Femur (tissue), 1 donor: Measurements from ENCODE around the gene TJP3.
"Not testable (repeated sequence)": the region's sequence is repeated elsewhere in the genome, so short reads cannot be mapped to it uniquely, and the experiment has no call there.

Source experiments
- DNase-seq: peaks from one replicate; pipeline ENCODE4 v3.0.0-alpha.2; 2017

The TJP3 gene, protein sequence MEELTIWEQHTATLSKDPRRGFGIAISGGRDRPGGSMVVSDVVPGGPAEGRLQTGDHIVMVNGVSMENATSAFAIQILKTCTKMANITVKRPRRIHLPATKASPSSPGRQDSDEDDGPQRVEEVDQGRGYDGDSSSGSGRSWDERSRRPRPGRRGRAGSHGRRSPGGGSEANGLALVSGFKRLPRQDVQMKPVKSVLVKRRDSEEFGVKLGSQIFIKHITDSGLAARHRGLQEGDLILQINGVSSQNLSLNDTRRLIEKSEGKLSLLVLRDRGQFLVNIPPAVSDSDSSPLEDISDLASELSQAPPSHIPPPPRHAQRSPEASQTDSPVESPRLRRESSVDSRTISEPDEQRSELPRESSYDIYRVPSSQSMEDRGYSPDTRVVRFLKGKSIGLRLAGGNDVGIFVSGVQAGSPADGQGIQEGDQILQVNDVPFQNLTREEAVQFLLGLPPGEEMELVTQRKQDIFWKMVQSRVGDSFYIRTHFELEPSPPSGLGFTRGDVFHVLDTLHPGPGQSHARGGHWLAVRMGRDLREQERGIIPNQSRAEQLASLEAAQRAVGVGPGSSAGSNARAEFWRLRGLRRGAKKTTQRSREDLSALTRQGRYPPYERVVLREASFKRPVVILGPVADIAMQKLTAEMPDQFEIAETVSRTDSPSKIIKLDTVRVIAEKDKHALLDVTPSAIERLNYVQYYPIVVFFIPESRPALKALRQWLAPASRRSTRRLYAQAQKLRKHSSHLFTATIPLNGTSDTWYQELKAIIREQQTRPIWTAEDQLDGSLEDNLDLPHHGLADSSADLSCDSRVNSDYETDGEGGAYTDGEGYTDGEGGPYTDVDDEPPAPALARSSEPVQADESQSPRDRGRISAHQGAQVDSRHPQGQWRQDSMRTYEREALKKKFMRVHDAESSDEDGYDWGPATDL

DNA sequence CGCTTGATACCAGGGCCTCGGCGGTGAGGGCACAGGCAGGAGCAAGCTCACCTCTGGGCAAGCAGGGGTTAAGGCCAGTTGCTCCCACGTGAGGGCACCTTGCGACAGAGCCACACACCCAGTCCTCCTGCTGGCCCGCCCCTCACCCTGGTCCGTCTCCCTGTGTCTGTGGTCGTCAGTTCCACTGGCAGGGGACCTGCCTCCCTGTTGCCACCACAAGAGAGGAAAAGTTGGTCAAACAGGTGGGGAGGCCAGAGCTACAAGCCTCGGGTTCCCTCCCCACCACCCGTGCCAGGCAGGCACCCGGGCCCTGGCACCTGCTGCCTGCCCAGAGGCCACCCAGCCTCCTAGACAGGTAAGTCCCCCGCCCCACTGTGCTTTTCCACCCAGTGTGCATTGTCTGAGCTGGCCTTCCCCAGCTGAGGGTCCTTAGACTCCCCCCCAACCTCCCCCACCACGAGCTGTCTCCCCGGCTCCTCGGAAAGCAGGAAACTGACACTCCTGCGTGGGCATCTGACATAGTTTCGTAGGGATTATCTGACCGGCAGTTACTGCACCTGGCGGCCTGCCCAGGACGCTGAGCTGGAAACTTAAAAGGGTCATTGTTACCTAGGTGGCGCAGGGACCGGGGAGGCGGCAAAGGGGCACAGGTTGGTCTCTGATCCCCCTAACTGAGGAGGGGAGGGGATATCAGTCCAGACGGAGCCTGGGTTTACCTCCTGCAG is at the start of gene TJP3:
TJP3 (plus strand) TSS at position 178 of the 725 bp plus-strand sequence. CDS start 20,049 bp downstream, outside the sequence.
- DNase-seq, result no peak

DNA sequence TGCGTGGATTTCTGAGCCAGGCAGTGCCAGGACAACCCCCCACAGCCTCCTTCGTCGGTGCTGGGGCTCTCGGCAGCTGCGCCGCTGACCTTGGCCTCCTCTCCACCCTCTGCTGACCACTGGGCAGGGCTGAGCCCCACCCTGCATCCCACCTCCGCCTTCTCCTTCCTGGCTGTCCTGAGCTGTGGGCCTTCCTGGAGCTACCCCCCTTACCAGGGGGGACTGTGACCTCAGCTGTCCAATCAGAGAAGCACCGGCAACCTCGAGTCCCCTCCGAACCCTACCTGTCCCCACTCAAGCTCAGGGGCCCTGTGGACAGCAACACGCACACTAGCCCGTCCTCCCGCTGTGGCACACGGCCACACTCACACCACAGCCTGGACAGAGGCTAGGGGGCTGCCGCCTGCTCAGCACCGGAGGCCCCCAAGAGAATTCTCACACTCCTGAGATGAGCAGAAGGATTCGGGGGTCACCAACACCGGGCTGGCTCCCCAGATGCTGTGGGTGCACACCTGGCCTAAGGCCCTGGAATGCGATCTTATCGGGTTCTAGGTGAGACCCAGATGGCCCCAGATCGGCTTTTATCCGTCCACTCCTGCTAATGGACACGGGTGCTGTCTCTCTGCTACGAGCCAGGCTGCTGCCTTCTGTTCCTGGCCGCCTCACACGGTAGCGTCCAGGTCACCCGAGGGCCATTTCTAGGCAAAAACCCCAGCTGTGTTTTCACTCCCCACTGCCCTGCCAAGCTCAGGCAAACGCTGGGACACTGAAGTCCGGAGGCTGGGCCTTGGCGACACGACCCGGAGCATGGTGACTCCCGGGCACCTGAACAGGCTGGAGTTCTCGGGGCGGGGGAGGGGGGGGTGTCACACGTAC is 49.1 kb upstream of the TJP3 start:
- DNase-seq, result no peak

DNA sequence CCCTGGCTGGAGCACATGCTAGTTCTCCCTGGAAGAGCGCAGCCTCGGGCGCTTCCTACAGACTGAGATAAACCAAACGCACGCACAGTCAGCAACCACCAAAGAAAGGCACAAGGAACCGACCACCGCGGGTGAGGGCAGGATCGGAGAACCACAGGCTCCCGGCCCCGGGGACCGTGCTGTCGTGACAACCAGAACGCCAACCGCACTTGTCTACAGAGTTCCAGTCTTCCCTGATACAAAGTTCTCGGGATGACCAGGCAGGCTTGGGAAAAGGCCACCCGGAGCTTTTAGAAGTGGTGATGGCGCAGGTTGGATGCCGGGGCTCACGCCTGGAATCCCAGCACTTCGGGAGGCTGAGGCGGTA is 48.5 kb upstream of the TJP3 start:
- no peak for DNase-seq

DNA sequence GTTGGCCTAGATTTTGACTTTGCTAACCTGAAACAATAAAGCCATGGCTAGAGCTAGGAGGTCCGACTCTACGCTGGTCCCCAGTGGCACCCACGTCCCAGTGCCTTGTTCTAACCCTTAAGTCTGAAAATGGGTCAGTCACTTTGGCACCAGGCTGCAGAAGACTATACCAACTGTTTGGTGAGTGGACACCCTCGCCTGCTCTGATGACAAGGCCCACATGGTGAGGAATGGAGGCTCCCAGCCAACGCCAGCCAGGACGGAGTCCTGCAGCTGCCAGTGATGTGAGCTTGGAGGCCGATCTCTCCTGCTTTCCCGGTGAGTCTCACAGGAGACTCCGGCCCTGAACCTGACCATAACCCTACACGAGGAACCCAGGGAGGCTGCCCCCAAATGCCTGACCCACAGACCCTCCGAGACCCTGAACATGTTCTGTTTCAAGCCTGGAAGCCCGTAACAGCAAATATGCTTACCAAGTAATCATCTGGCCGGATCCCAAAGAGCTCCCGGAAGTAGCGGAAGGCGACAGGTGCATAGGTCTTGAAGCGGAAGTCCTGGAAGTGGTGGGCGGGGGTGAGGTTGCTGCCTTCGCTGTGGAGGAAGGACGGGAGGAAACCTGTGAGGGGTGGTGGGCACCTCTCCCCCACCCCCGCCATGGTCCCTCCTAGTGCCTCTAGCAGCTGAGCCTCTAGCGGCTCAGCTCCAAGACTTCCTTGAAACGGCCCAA is 47.5 kb upstream of the TJP3 start:
- no peak for DNase-seq

DNA sequence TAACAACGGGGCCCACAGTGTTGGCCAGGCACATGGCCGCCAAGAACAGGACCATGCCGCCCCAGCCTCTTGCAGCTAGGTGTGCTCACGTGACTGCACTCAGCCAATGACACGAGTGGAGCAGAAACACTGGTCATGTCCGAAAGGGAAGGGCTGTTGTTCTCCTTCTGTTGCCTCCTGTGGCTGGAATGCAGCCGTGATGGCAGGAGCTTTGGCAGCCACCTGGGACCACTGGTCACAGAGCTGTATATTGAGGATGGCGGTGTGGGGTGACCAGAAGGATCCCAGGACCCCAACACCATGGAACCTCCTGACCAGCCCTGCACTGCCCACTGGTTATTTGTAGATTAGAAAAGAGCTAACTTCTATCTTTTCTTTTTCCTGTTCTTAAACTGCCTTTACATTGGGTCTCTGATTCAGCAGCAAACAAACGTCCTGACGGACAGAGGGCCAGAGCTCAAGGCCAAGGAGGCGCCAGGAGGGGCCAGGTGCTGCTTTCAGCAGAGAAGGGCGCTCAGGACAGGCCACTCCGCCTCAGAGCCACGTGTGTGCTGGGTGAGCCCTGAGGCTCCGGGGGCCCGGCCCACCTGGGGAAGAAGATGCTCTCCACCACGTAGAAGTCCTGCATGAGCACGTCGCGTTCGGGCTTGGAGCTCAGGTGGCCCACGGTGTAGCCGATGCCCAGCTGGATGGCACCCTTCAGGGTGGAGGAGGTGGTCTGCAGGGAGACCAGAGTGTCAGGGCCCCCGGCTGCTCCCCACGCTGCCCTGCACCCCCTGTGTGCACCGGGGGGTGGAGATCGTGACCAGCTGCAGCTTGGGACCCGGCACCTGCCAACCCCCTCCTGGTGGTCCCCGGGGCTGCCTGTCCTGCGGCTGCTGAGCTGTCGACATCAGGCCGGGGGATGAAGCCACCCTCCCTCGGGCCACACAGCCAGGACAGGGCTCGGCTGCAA is 46.6 kb upstream of the TJP3 start:
- DNase-seq, result no peak

DNA sequence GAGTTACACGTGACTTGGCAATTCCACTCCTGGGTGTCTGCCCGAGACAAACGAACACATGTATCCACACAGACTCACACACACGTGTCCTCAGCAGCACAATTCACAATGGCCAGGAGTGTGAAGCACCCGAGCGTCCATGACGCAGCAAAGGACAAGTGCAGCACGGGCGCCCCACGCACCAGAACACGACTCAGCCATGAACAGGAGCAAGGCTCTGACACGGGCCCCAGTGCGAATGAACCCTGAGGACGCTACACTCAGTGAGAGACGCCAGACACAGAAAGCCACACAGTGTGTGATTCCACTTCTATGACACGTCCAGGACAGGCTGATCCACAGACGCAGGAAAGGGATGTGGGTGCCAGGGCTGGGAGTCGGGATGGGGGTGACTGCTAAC is 44.3 kb upstream of the TJP3 start:
- DNase-seq, result no peak

DNA sequence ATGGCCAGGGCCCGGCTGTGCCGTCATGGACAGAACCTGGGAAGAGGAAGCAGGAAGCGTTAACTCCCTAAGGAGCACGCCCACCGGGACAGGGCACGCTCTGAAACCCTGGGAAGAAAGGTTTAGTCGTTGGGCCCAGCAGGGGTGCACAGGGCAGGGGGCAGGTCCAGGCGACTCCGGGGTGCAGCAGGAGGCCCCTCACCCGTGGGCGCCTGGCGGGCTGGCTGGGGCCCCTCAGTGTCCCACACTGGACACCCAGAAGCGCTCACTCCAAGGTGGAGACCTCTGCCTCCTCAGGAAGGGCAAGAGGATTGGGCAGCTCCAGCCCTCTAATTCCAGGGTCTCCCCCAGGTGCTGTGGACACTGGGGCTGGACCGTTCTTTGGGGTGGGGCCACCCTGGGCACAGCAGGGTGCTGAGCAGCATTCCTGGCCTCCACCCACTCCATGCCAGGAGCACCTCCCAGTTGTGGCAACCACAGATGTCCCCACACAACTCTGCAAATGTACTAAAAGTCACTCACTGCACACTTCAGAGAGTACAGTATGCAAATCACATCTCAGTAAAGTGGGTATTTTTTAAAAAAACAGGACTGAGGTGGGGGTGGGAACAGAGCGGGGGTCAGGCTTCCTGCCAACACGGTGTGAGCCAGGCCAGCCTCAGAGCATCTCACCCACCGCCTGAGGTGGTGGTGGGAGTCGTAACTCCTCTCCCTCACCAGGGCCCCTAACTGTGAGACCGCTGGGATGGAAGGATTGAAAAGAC is 43.1 kb upstream of the TJP3 start:
- no peak for DNase-seq

DNA sequence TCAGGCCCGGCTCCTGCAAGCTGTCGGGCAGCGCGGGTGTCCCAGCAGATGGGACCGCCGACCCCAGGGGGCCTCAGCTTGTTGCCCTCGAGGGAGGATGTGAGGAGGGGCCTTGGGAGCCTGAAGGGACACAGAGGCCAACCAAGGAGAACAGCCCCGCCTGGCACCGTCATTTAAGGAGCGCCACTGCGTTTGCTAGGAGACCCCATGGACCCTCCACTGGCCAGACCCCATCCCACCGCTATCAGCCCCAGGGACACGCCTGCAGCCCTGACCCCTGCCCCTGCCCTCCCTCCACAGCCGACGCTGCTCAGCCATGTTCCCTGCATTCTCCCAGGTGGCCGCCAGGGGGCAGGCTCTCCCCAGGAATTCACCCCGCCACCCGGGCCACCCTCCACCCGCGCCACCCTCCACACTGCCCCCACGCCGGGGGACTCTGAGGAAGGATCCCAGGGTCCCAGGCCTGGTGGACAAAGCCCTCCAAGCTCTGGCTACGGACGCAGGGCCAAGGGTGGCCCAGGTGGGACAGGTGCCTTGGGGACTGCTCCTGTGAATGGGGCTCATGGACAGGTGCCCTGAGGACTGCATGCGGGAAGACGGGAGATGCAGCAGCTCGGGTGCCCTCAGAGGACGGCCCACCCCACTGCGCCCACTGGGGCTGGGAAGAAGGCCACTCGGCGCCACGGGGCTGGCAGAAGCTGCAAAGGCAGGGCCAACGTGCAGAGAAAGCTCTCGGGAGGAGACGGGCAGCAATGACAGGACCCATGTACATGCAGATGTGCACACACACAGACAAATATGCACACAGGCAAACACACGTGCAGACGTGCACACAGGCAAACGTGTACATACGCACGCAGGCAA is 42.3 kb upstream of the TJP3 start:
- DNase-seq, result peak; percentile 76

DNA sequence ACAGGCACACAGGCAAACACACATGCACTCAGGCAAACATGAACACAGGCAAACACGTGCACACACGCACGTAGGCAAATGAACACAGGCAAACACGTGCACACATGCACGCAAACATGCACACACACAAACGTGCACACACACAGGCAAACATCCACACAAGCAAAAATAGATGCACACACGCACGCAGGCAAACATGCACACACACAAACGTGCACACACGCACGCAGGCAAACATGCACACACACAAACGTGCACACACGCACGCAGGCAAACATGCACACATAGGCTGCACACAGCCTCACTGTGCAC is 41.7 kb upstream of the TJP3 start:
- DNase-seq, result not testable (repeated sequence)

DNA sequence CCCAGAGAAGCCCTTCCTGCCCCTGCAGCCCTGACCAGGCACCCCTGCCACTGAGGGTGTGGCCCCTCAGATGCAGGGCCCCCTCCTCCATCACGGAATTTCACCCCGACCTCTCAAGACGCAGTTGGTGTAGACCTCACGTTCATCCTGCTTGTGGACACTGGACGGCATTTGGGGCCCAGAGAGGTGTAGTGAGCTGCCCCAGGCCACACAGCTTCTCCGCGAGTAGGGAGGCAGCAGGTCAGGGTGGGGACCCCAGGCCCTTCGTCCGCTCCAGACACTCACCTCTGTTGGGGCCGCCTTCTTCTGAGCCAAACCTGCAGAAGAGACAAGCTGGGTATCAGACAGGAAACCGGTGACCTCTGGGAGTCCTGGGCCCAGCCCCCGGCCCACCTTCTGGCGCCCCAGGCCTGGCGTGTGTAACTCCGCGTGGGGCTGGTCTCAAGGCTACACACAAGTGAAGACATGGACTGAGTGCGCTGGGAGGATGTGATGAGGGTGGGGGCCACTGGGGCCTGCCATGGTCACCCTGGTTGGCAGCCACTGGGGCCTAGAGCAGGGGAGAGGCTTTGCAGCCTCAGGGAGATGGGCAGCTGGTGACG is 41.0 kb upstream of the TJP3 start:
- no peak for DNase-seq

DNA sequence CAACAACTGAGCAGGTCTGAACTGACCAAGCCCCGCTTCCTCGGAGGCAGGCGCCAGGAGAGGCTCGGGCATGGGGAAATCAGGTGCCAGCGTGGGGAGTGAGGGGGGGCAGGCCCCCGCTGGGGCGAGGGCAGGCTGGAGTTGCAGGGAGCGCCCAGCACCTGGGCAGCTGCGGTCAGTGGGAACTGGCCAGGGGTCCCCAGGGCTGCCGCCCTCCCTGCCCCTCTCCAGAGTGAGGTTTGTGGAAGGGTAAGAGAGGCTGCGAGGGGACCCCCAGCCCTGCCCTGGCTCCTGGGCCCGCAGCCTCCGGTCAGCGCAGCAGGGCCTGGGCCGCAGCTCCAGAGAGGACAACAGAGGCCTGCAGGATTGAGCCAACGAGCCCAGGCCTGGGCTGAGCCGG is 40.4 kb upstream of the TJP3 start:
- DNase-seq, result no peak

DNA sequence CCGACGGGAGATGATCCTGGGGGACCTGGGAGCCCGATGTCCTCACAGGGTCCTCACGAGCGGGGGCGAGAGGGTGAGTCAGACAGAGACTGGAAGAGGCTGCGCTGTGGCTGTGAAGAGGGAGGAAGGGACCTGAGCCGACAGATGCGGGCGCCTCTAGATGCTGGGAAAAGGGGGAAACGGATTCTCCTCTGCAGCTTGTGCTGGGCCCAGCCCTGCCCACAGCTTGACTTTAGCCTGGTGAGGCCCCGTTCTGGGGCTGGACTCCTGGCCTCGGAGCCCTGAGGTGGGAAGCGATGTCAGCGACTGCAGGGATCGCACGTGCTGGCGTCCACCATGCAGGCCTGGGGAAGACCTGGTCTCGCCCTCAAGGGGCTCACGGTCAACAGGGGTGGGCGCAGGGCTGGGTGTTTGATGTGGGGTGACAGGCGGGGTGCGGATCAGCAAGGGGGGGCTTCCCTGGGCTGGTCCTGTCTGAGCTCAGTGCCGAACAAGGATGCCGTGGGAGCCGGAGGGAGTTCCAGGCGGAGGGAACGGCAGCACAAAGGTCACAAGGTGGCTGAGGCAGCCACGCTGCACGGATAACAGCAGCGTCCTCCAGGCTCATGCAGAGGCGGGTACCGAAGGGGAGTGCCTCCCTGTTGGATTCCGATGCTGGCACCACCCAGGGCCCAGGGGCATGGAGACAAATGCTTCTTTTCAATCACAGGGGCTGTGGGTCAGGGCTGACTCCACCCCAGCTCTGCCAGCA is 39.7 kb upstream of the TJP3 start:
- no peak for DNase-seq

DNA sequence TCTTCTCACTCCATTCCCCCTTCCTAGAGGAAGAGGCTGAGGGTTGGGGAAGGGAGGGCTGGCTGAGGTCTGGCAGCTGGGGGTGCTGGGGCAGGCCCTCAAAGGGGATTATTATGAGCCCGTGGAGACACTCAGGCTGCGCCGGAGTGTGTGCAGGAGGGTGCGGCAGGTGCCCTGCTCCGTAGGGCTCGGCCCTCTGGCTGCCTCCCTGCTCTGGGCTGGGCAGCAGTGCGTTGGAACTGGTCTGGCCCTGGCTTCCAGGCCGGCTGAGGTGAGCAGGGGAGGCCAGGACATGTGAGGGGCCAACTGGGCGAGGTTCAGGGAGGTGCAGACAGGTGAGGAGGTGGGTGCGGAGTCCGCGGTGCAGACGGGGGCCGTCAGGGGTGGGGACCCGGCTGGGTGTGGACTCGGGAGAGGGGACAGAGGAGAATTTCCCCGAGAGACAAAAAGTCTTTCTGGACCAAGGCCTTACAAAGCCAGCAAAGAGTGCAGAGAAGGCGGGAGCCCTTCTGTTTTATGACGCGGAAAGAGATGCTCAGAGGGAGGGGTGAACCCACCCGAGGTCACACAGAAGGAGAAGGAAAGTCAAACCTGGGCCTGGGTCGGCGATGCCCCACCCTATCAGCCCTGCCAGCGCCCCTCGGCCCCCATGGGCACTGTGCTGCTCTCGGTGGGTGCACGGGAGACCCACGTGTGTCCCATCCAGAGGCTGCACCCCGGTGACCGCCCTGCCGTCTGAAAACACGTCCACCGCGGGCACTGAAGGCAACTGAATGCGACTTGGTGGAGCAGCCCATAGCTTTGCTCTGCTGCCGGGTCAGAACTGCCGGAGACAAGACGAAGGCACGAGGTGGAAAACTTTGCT is 38.9 kb upstream of the TJP3 start:
- no peak for DNase-seq

DNA sequence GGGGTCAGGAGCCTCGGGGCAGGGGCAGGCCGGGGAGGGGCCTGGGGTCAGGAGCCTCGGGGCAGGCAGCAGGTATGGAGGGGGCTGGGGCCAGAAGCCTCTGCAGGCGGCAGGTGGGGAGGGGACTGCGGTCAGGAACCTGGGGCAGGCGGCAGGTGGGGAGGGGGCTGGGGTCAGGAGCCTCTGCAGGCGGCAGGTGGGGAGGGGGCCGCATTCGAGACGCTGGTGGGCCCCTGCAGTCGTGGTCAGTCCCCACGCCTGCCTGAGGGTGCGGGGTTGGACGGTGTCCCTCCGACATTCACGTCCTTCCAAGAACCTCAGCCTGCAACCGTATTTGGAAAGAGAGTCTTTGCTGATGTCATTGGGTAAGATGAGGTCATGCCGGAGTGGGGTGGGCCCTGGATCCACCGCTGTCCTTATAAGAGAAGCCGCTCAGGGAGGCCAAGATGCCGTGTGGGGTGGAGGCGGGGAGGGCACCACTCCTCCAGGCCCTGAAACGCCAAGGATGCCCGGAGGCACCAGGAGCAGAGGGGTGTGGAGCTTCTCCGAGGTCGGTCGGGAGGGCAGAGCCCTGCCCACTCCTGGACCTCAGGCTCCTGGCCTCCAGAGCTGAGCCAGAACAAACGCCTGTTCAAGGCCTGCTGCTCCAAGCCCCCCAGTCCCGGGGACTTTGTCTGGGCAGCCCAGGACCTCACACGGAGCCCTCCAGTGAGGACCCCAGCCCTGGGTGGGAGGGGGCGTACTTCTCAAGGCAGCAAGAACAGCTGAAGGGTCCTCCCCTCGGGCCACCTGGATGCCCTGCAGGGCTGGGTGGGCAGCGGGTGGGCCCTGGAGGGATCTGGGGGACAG is 38.0 kb upstream of the TJP3 start:
- DNase-seq, result peak; percentile 87
